HL-60 (cell line): ENCODE data around the gene GUCY1A2.

ENCODE experiments used
- CTCF ChIP-seq: IDR thresholded peaks from one replicate; pipeline ENCODE4 v1.5.1; 2011; ENCODE audit warnings: low read length, control low read depth, inconsistent platforms; ENCODE audit not compliant: insufficient read depth
- GABPA ChIP-seq: IDR thresholded peaks from 2 replicates; pipeline ENCODE4 v1.6.1; 2012; ENCODE audit warnings: low read depth
- POLR2AphosphoS5 ChIP-seq: IDR thresholded peaks from 2 replicates; pipeline ENCODE4 v1.6.1; 2012; ENCODE audit warnings: low read depth
- REST ChIP-seq: IDR thresholded peaks from 2 replicates; pipeline ENCODE4 v1.6.1; 2012; ENCODE audit warnings: low read depth; ENCODE audit not compliant: insufficient replicate concordance

- TF ChIP-seq CTCF = no peak
- no peak for TF ChIP-seq REST
- no peak for TF ChIP-seq GABPA
- no peak for TF ChIP-seq POLR2AphosphoS5
Observed at GRCh38 chr11:106794058-106794457, 224.2 kb downstream of the GUCY1A2 start.
